22Rv1 (cell line): ENCODE results near the gene SHLD1.

ENCODE experiments used
- ZFX ChIP-seq: fragments of 450-650 bp; IDR thresholded peaks from 2 replicates; pipeline ENCODE4 v1.6.1; 2017; ENCODE audit warnings: antibody characterized with exemption, borderline replicate concordance
- TF ChIP-seq, protein P1 (sequence below): fragments of 450-650 bp; IDR thresholded peaks from 2 replicates; pipeline ENCODE4 v1.5.1; 2017; ENCODE audit warnings: mild to moderate bottlenecking

DNA sequence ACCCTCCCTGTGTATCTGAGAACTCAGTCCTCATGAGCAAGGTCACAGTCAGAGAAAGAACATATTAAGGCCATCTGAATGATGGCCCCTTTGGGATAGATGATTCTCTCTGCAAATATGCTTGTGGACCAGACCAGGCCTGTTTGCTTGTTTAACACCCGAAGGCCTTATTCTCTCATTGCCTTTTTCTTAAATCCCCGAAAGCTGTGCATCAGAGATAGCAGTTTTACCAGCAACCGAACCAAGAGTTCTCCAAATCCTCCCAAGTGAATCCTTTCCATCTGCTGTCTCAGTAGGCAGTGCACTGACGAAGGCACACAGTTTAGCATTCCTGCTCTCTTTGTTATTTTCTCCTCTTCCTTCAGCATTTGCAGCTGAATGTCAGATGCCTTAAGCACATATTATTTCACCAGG is 120.4 kb downstream of the SHLD1 start:
- TF ChIP-seq, protein P1, sequence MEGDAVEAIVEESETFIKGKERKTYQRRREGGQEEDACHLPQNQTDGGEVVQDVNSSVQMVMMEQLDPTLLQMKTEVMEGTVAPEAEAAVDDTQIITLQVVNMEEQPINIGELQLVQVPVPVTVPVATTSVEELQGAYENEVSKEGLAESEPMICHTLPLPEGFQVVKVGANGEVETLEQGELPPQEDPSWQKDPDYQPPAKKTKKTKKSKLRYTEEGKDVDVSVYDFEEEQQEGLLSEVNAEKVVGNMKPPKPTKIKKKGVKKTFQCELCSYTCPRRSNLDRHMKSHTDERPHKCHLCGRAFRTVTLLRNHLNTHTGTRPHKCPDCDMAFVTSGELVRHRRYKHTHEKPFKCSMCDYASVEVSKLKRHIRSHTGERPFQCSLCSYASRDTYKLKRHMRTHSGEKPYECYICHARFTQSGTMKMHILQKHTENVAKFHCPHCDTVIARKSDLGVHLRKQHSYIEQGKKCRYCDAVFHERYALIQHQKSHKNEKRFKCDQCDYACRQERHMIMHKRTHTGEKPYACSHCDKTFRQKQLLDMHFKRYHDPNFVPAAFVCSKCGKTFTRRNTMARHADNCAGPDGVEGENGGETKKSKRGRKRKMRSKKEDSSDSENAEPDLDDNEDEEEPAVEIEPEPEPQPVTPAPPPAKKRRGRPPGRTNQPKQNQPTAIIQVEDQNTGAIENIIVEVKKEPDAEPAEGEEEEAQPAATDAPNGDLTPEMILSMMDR, result no peak
- TF ChIP-seq ZFX, result no peak
